H9 (cell line): ENCODE data around the gene FBXL7. TPM values are rescaled to one million over a fixed set of nuclear protein-coding genes. Genes with fewer than 3 reads are reported as not detected.

Experiments
- DNase-seq: peaks from one replicate; pipeline ENCODE4 v3.0.0-alpha.2; 2017
- H2AFZ ChIP-seq: one replicate; pipeline ENCODE4 v1.6.1; 2013; ENCODE audit warnings: mild to moderate bottlenecking, low read length, control low read depth, moderate library complexity
- H2AK5ac ChIP-seq: 2 replicates; pipeline ENCODE4 v1.6.1; 2013; ENCODE audit warnings: low read length, control low read depth, mixed read lengths; ENCODE audit not compliant: insufficient read length
- H2BK120ac ChIP-seq: one replicate; pipeline ENCODE4 v1.6.1; 2013; ENCODE audit warnings: low read depth, mild to moderate bottlenecking, low read length, control low read depth, inconsistent platforms; ENCODE audit not compliant: poor library complexity, severe bottlenecking
- H2BK12ac ChIP-seq: 2 replicates; pipeline ENCODE4 v1.6.1; 2013; ENCODE audit warnings: low read length, control low read depth, mixed read lengths, low read depth; ENCODE audit not compliant: insufficient read length
- H2BK15ac ChIP-seq: 2 replicates; pipeline ENCODE4 v1.6.1; 2013; ENCODE audit warnings: low read depth, low read length, control low read depth
- H2BK20ac ChIP-seq: one replicate; pipeline ENCODE4 v1.6.1; 2013; ENCODE audit warnings: low read depth, mild to moderate bottlenecking, low read length, control low read depth, inconsistent platforms; ENCODE audit not compliant: poor library complexity, severe bottlenecking
- H2BK5ac ChIP-seq: 2 replicates; pipeline ENCODE4 v1.6.1; 2013; ENCODE audit warnings: low read length, control low read depth, mixed read lengths; ENCODE audit not compliant: insufficient read length
- H3K14ac ChIP-seq: 2 replicates; pipeline ENCODE4 v1.6.1; 2013; ENCODE audit warnings: low read length, control low read depth; ENCODE audit not compliant: insufficient read depth
- H3K18ac ChIP-seq: 2 replicates; pipeline ENCODE4 v1.6.1; 2013; ENCODE audit warnings: low read depth, mild to moderate bottlenecking, mixed read lengths, low read length, control low read depth; ENCODE audit not compliant: insufficient read length
- H3K23ac ChIP-seq: 2 replicates; pipeline ENCODE4 v1.6.1; 2013; ENCODE audit warnings: low read length, control low read depth, mixed read lengths, low read depth; ENCODE audit not compliant: insufficient read length
- H3K23me2 ChIP-seq: 2 replicates; pipeline ENCODE4 v1.6.1; 2013; ENCODE audit warnings: low read depth, mild to moderate bottlenecking, mixed read lengths, low read length, control low read depth; ENCODE audit not compliant: insufficient read length, poor library complexity, severe bottlenecking
- H3K27ac ChIP-seq: 2 replicates; pipeline ENCODE4 v1.5.1; 2013; ENCODE audit warnings: low read length, control low read depth, mixed read lengths, low read depth; ENCODE audit not compliant: insufficient read length
- H3K27me3 ChIP-seq: 2 replicates; pipeline ENCODE4 v1.6.1; 2013; ENCODE audit warnings: low read length, control low read depth, inconsistent platforms; ENCODE audit not compliant: insufficient read depth
- H3K4ac ChIP-seq: 2 replicates; pipeline ENCODE4 v1.6.1; 2013; ENCODE audit warnings: low read depth, mild to moderate bottlenecking, control low read depth, inconsistent platforms, low read length, moderate library complexity
- H3K4me1 ChIP-seq: 2 replicates; pipeline ENCODE4 v1.6.1; 2013; ENCODE audit warnings: low read length, control low read depth, inconsistent platforms; ENCODE audit not compliant: insufficient read depth
- H3K4me2 ChIP-seq: 2 replicates; pipeline ENCODE4 v1.6.1; 2013; ENCODE audit warnings: low read length, control low read depth, mixed read lengths; ENCODE audit not compliant: insufficient read length, insufficient read depth
- H3K56ac ChIP-seq: 2 replicates; pipeline ENCODE4 v1.6.1; 2013; ENCODE audit warnings: low read depth, mild to moderate bottlenecking, mixed read lengths, low read length, control low read depth; ENCODE audit not compliant: insufficient read length
- H3K79me1 ChIP-seq: 2 replicates; pipeline ENCODE4 v1.6.1; 2013; ENCODE audit warnings: low read depth, mild to moderate bottlenecking, moderate library complexity, low read length, control low read depth, inconsistent platforms; ENCODE audit not compliant: insufficient read depth, poor library complexity, severe bottlenecking
- H3K79me2 ChIP-seq: 2 replicates; pipeline ENCODE4 v1.6.1; 2013; ENCODE audit warnings: low read length, control low read depth, inconsistent platforms; ENCODE audit not compliant: insufficient read depth
- H3K9ac ChIP-seq: 2 replicates; pipeline ENCODE4 v1.6.1; 2013; ENCODE audit warnings: low read length, control low read depth, mixed read lengths; ENCODE audit not compliant: insufficient read length; ENCODE audit errors: extremely low read depth
- H3K9me3 ChIP-seq: one replicate; pipeline ENCODE4 v1.6.1; 2013; ENCODE audit warnings: low read depth, low read length, inconsistent platforms; ENCODE audit not compliant: control insufficient read depth
- H3T11ph ChIP-seq: one replicate; pipeline ENCODE4 v1.6.1; 2013; ENCODE audit warnings: mild to moderate bottlenecking, low read length, control low read depth, inconsistent platforms
- H4K20me1 ChIP-seq: one replicate; pipeline ENCODE4 v1.6.1; 2013; ENCODE audit not compliant: control insufficient read depth, insufficient read length, insufficient read depth
- H4K5ac ChIP-seq: 2 replicates; pipeline ENCODE4 v1.6.1; 2013; ENCODE audit warnings: low read depth, mild to moderate bottlenecking, mixed read lengths, low read length, control low read depth; ENCODE audit not compliant: insufficient read length
- H4K8ac ChIP-seq: replicated peaks from 2 replicates; pipeline ENCODE4 v1.6.1; 2013; ENCODE audit warnings: low read length, control low read depth, mixed read lengths, low read depth; ENCODE audit not compliant: insufficient read length
- H4K91ac ChIP-seq: 2 replicates; pipeline ENCODE4 v1.6.1; 2013; ENCODE audit warnings: low read depth, mild to moderate bottlenecking, moderate library complexity, mixed read lengths, low read length, control low read depth; ENCODE audit not compliant: insufficient read length
- H3K27ac Mint-ChIP-seq, 3 experiments: 2 replicates in 2 of 3; 3 replicates in 1 of 3; pipeline ENCODE4 v1.8.0; 2020 to 2021; ENCODE audit warnings: mixed read lengths in 3 of 3, mild to moderate bottlenecking in 1 of 3, moderate library complexity in 1 of 3
- H3K27me3 Mint-ChIP-seq: 2 replicates; pipeline ENCODE4 v1.8.0; 2021; ENCODE audit warnings: low read depth, mild to moderate bottlenecking, moderate library complexity, mixed read lengths
- H3K36me3 Mint-ChIP-seq, 3 experiments: 2 replicates in 2 of 3; 3 replicates in 1 of 3; pipeline ENCODE4 v1.8.0; 2020 to 2021; ENCODE audit warnings: low read depth in 3 of 3, mixed read lengths in 3 of 3; ENCODE audit not compliant: insufficient read depth in 1 of 3
- H3K4me1 Mint-ChIP-seq, 2 experiments: 2 replicates each; pipeline ENCODE4 v1.8.0; 2020; ENCODE audit warnings: mixed read lengths in 2 of 2
- H3K4me3 Mint-ChIP-seq, 2 experiments: 2 replicates in 1 of 2; 3 replicates in 1 of 2; pipeline ENCODE4 v1.8.0; 2020 to 2021; ENCODE audit warnings: mild to moderate bottlenecking in 2 of 2, mixed read lengths in 2 of 2, moderate library complexity in 1 of 2
- H3K9me3 Mint-ChIP-seq, 2 experiments: 2 replicates in 1 of 2; 3 replicates in 1 of 2; pipeline ENCODE4 v1.8.0; 2020; ENCODE audit warnings: mild to moderate bottlenecking in 2 of 2, mixed read lengths in 2 of 2, moderate library complexity in 1 of 2
- CTCF ChIP-seq: fragments of 200-600 bp; sonication (generic); conservative IDR thresholded peaks from 3 replicates; pipeline ENCODE4 v1.8.0; 2021; ENCODE audit warnings: antibody characterized with exemption, mild to moderate bottlenecking
- WGBS: extraction: QIAGEN DNeasy Blood & Tissue Kit; methylation state at CpG from one replicate; pipeline ENCODE4 v1.1.7; 2013; ENCODE audit warnings: missing lambda C conversion rate, low lambda C conversion rate, mixed read lengths; ENCODE audit not compliant: insufficient read length; ENCODE audit errors: extremely low coverage; 5-methylcytosine and 5-hydroxymethylcytosine counted together
- total RNA-seq: library from RNA; stranded (reverse); gene quantifications from 2 replicates; pipeline ENCODE4 v1.2.1, GENCODE V29; 2021

FBXL7 gene
- total RNA-seq, 1 experiment from 2014 or later: 14.6 TPM

GRCh38 chr5:15566306-15566705 is 66.3 kb downstream of the FBXL7 start:
- H3K79me1 ChIP-seq: peaks cover 2% of the 10 kb centered on the region
- H3K9me3 Mint-ChIP-seq: peaks cover 0 to 4% of the 10 kb centered on the region in 2 experiments; a peak in 2 of 5 replicates
- no peak overlapping the region for H2AK5ac ChIP-seq
- no peak overlapping the region for H3K9ac ChIP-seq
- H3K4me2 ChIP-seq: no peak overlapping the region
- no peak overlapping the region for H4K91ac ChIP-seq
- H3K79me2 ChIP-seq: no peaks in the 10 kb centered on the region
- H2BK15ac ChIP-seq: no peak overlapping the region
- H3K4me1 Mint-ChIP-seq: peaks cover 10 to 15% of the 10 kb centered on the region in 2 experiments
- H3K27me3 ChIP-seq: no peaks in the 10 kb centered on the region
- H2BK120ac ChIP-seq: no peak overlapping the region
- no peak overlapping the region for H3T11ph ChIP-seq
- no peak overlapping the region for H2BK20ac ChIP-seq
- no peaks in the 10 kb centered on the region for H3K9me3 ChIP-seq
- H3K23me2 ChIP-seq: no peaks in the 10 kb centered on the region
- H2BK5ac ChIP-seq: no peak overlapping the region
- no peak overlapping the region for H4K5ac ChIP-seq
- H3K56ac ChIP-seq: no peak overlapping the region
- TF ChIP-seq CTCF: no peak
- no peak for DNase-seq
- H4K20me1 ChIP-seq: no peaks in the 10 kb centered on the region
- no peak overlapping the region for H3K4me3 Mint-ChIP-seq
- H2BK12ac ChIP-seq: no peak overlapping the region
- WGBS: no CpG with 5 or more reads among the region's 4 CpGs
- peaks cover 1 to 8% (median 3%) of the 10 kb centered on the region in 3 experiments; a peak in 5 of 7 replicates for H3K36me3 Mint-ChIP-seq
- no peaks in the 10 kb centered on the region for H3K27me3 Mint-ChIP-seq
- no peaks in the 10 kb centered on the region for H3K4me1 ChIP-seq
- no peak overlapping the region for H3K14ac ChIP-seq
- H3K23ac ChIP-seq: no peak overlapping the region
- H3K18ac ChIP-seq: no peak overlapping the region
- H4K8ac ChIP-seq: no peak overlapping the region
- no peak overlapping the region for H3K27ac Mint-ChIP-seq
- H2AFZ ChIP-seq: no peak overlapping the region
- H3K4ac ChIP-seq: no peak overlapping the region
- no peak overlapping the region for H3K27ac ChIP-seq
